Loucy (cell line): ENCODE results near the gene ILF2.

ENCODE experiments used
- EZH2phosphoT487 ChIP-seq: fragments of 200-600 bp; IDR thresholded peaks from 2 replicates; pipeline ENCODE4 v1.6.1; 2018; ENCODE audit warnings: antibody characterized with exemption, mild to moderate bottlenecking, moderate library complexity, borderline replicate concordance
- TF ChIP-seq, protein P1 (sequence below): fragments of 200-600 bp; sonication (generic); conservative IDR thresholded peaks from 2 replicates; pipeline ENCODE4 v1.5.1; 2014; ENCODE audit warnings: mild to moderate bottlenecking, antibody characterized with exemption, low read length

DNA sequence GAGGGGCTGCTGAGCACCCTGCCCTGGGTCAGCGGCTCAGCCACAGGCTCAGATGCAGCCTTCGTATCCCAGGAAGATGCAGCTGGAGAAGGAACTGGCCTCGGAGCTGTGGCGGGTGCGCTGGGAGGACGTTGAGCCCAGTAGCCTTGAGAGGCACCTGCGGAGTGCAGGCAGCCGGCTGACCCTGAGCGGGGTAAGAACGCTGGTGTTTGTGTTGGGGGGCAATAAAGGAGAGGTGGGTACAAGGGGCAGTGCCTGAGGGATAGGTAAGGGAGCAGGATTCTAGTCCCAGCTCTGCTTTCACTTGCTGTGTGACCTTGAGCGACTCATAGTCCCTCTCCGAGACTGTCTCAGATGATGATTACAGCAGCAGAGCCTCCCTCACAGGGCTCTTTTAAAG lies 14.1 kb upstream of the ILF2 start:
- TF ChIP-seq, protein P1, sequence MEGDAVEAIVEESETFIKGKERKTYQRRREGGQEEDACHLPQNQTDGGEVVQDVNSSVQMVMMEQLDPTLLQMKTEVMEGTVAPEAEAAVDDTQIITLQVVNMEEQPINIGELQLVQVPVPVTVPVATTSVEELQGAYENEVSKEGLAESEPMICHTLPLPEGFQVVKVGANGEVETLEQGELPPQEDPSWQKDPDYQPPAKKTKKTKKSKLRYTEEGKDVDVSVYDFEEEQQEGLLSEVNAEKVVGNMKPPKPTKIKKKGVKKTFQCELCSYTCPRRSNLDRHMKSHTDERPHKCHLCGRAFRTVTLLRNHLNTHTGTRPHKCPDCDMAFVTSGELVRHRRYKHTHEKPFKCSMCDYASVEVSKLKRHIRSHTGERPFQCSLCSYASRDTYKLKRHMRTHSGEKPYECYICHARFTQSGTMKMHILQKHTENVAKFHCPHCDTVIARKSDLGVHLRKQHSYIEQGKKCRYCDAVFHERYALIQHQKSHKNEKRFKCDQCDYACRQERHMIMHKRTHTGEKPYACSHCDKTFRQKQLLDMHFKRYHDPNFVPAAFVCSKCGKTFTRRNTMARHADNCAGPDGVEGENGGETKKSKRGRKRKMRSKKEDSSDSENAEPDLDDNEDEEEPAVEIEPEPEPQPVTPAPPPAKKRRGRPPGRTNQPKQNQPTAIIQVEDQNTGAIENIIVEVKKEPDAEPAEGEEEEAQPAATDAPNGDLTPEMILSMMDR, result no peak
- no peak for TF ChIP-seq EZH2phosphoT487
